GM10266 (cell line): Measurements from ENCODE around the gene EVI5.

Experiments used
- DNase-seq: peaks from one replicate; pipeline ENCODE4 v3.0.0; 2012; ENCODE audit errors: extremely low spot score
- TF ChIP-seq, protein P1 (sequence below): IDR thresholded peaks from 2 replicates; pipeline ENCODE4 v1.5.1; 2012; ENCODE audit warnings: mild to moderate bottlenecking, low read depth; ENCODE audit not compliant: control insufficient read depth, insufficient read depth; ENCODE audit errors: missing control alignments

The EVI5 gene

GRCh38 chr1:92481599-92481925 is 303.3 kb downstream of the EVI5 start:
- DNase-seq, result no peak
- TF ChIP-seq, protein P1, sequence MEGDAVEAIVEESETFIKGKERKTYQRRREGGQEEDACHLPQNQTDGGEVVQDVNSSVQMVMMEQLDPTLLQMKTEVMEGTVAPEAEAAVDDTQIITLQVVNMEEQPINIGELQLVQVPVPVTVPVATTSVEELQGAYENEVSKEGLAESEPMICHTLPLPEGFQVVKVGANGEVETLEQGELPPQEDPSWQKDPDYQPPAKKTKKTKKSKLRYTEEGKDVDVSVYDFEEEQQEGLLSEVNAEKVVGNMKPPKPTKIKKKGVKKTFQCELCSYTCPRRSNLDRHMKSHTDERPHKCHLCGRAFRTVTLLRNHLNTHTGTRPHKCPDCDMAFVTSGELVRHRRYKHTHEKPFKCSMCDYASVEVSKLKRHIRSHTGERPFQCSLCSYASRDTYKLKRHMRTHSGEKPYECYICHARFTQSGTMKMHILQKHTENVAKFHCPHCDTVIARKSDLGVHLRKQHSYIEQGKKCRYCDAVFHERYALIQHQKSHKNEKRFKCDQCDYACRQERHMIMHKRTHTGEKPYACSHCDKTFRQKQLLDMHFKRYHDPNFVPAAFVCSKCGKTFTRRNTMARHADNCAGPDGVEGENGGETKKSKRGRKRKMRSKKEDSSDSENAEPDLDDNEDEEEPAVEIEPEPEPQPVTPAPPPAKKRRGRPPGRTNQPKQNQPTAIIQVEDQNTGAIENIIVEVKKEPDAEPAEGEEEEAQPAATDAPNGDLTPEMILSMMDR, result no peak

DNA sequence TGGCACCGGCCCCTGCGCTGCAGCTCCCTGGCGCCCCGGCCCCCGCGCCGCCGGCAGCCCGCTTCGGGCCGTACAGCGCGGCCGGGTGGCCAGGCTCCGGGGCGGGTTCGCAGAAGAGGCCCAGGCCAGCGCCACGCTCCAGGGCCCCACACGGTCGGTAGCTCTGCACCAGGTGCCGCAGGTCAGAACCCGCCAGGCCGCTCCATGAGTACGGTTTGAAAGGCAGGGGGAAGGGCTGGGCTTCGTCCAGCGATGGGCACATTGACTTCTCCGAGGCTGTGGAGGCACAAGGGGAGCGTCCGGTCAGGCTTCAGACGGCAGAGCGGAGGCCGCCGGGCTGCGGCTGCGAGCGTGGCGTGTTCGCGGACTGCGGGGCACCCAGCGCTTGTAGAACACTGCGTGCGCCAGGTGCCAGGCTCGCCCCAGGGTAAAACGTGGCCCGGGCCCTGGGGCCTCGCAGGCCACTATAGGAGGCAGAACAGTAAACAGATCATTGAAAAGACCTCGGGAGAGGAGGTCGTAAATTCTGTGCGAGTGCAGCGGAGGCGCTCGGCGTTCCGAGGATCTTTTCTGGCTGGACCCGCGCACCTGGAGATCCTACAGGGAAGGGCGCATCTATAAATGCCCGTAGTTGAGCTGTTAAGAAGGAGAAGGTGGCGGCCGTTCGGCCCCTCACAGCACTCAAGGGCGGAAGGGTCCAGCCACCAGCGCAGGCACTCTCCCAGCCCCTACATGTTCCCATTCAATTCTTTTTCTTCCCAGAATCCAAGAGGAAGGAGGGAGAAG is 303.9 kb downstream of the EVI5 start:
- TF ChIP-seq, protein P1, result no peak
- no peak for DNase-seq

DNA sequence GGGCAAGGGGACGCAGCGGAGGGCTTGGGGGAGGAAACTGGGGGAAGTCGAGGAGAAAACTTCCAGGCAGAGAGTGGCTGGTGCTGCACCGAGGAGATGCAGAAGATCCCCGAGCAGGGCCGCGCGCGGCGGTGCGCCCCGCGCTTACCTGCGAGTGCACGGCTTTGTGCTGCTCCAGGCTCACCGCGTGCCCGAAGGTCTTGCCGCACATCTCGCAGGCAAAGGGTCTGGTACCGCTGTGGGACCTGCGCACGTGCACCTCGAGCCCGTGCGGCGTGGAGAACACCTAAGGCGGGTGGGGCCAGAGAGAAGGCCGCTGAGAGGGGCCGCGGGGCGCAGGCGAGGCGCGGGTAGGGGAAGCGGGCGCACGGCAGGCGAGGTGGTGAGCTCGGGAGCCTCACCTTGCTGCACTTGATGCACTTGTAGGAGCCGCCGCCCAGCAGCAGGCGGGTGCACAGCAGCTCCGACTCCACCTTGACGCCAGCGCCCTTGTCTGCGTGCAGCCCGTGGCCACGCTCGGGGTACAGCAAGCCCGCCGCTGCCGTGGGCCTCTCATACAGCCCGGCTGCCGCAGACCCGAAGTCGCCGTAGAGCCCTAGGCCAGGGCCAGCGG is 304.6 kb downstream of the EVI5 start:
- DNase-seq, result no peak

DNA sequence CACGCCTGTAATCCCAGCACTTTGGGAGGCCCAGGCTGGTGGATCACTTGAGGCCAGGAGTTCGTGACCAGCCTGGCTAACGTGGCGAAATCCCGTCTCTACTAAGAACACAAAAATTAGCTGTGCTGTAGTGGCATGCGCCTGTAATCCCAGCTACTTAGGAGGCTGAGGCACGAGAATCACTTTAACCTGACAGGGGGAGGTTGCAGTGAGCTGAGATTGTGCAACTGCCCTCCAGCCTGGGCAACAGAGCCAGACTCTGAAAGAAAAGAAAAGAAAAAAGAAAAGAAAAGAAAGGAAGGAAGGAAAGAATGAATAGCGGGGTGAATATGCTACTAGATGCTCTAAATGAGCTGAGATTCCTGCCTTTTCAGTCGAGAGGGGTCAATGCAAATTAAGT is 305.3 kb downstream of the EVI5 start:
- TF ChIP-seq, protein P1, result no peak
- no peak for DNase-seq

More for the DNA sequence above, 304.6 kb downstream of the EVI5 start:
- TF ChIP-seq, protein P1, result no peak

- DNase-seq, result no peak
- TF ChIP-seq, protein P1, result no peak
These were observed 306.5 kb downstream of the EVI5 start for GRCh38 chr1:92478393-92478792.

- TF ChIP-seq, protein P1, result no peak
- DNase-seq, result peak; percentile 47
These were observed 308.8 kb downstream of the EVI5 start for GRCh38 chr1:92476071-92476631.

- TF ChIP-seq, protein P1, result no peak
- no peak for DNase-seq
These were observed 309.9 kb downstream of the EVI5 start for GRCh38 chr1:92475029-92475428.
